ENCODE measurements around the gene KLF2. TPM values are rescaled to one million over a fixed set of nuclear protein-coding genes. Genes with fewer than 3 reads are reported as not detected.

KLF2 gene
- total RNA-seq, 1 donor from 2014 or later = 8.5 TPM

DNA sequence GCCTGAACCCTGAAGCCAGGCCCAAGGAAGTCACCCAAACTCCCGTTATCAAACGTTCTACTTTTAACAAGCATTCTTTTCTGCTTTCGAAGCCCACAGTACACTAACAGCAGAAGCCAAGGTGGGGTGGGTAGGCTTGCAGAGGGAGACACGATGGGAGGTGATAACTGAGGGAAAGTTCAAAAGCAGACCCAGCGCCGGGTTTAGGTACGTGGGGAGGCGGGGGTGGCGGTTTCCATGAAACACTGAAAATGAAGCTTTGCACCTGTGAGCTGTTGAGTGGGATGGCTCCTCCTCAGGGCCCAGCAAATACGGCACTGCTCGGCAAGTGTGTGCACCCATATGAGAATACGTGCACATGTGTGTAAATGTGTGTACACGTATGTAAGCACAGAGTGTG, 49.8 kb downstream of the KLF2 start:
- ATAC-seq (no peak), DNase-seq (ENCODE audit: low spot score) (no peak)

GRCh38 chr19:16375157-16375935, 50.7 kb downstream of the KLF2 start:
- DNase-seq (ENCODE audit: low spot score) (no peak), ATAC-seq (no peak)

GRCh38 chr19:16375936-16376185, 51.2 kb downstream of the KLF2 start:
- DNase-seq (ENCODE audit: low spot score) (no peak), ATAC-seq (no peak)

- no peak for ATAC-seq
- no peak for DNase-seq (ENCODE audit: low spot score)
These were observed 51.6 kb downstream of the KLF2 start for GRCh38 chr19:16376241-16376640.

GRCh38 chr19:16376649-16377048, 52.0 kb downstream of the KLF2 start:
- DNase-seq (ENCODE audit: low spot score) (no peak), ATAC-seq (peak; percentile 41)

- ATAC-seq (no peak), DNase-seq (ENCODE audit: low spot score) (no peak)
These were observed 52.9 kb downstream of the KLF2 start for GRCh38 chr19:16377521-16377920.

Other genes starting within 250 kb of the KLF2 start
- gene TPM4, start 248.3 kb upstream of the KLF2 start, total RNA-seq = 21.0 TPM
- gene RAB8A, start 212.9 kb upstream of the KLF2 start, total RNA-seq = 56.5 TPM
- 0.86 TPM for gene HSH2D, start 181.1 kb upstream of the KLF2 start, total RNA-seq
- not detected for gene CIB3, start 151.3 kb upstream of the KLF2 start, total RNA-seq
- 32.9 TPM for gene FAM32A, start 139.4 kb upstream of the KLF2 start, total RNA-seq
- gene AP1M1, start 126.9 kb upstream of the KLF2 start, total RNA-seq = 76.5 TPM
- gene EPS15L1, start 147.1 kb downstream of the KLF2 start, total RNA-seq = 17.2 TPM
- not detected for gene CALR3, start 171.3 kb downstream of the KLF2 start, total RNA-seq
- gene C19orf44, start 171.6 kb downstream of the KLF2 start, total RNA-seq = 2.4 TPM
- 27.2 TPM for gene CHERP, start 217.6 kb downstream of the KLF2 start, total RNA-seq
- gene SLC35E1, start 247.6 kb downstream of the KLF2 start, total RNA-seq = 22.9 TPM

Data from left lobe of liver (tissue), 2 donors.